H1 (cell line): ENCODE measurements around the gene HSD17B10.

ENCODE experiments used
- CEBPB ChIP-seq: IDR thresholded peaks from 2 replicates; pipeline ENCODE4 v1.6.1; 2012; ENCODE audit warnings: low read depth, low read length
- EP300 ChIP-seq, 2 experiments: IDR thresholded peaks; 1 replicate in 1 of 2; 2 replicates in 1 of 2; pipeline ENCODE4 v1.6.1; 2011 to 2012; ENCODE audit warnings: low read depth in 2 of 2, low read length in 2 of 2, mild to moderate bottlenecking in 2 of 2, borderline replicate concordance in 1 of 2, inconsistent platforms in 1 of 2, moderate library complexity in 1 of 2
- EZH2 ChIP-seq: fragments of 200-600 bp; sonication (generic); IDR thresholded peaks from 2 replicates; pipeline ENCODE4 v1.7.1; 2012; ENCODE audit warnings: low read depth, mild to moderate bottlenecking, moderate library complexity, low read length, inconsistent platforms; ENCODE audit not compliant: severe bottlenecking
- KDM4A ChIP-seq: IDR thresholded peaks from one replicate; pipeline ENCODE4 v1.7.1; 2012; ENCODE audit warnings: low read depth, mild to moderate bottlenecking, moderate library complexity, low read length, inconsistent platforms; ENCODE audit not compliant: severe bottlenecking
- POLR2A ChIP-seq, 2 experiments: IDR thresholded peaks; 1 replicate in 1 of 2; 2 replicates in 1 of 2; pipeline ENCODE4 v1.6.1; 2011; ENCODE audit warnings: low read depth in 2 of 2, low read length in 2 of 2, mild to moderate bottlenecking in 2 of 2; ENCODE audit errors: control extremely low read depth in 1 of 2
- POLR2AphosphoS5 ChIP-seq: IDR thresholded peaks from 2 replicates; pipeline ENCODE4 v1.6.1; 2011; ENCODE audit warnings: low read depth, low read length
- SP2 ChIP-seq: IDR thresholded peaks from 2 replicates; pipeline ENCODE4 v1.6.1; 2012; ENCODE audit warnings: mild to moderate bottlenecking, low read length, inconsistent platforms
- TAF1 ChIP-seq: IDR thresholded peaks from 2 replicates; pipeline ENCODE4 v1.6.1; 2011; ENCODE audit warnings: mild to moderate bottlenecking, low read depth, low read length
- ZNF274 ChIP-seq: IDR thresholded peaks from 2 replicates; pipeline ENCODE4 v1.7.0; 2012; ENCODE audit warnings: low read length, borderline replicate concordance; ENCODE audit errors: extremely low read depth
- TF ChIP-seq, protein P1 (sequence below): IDR thresholded peaks from 2 replicates; pipeline ENCODE4 v1.6.1; 2012; ENCODE audit warnings: low read length, inconsistent platforms
- TF ChIP-seq, protein P2 (sequence below), 3 experiments: IDR thresholded peaks; 1 replicate in 2 of 3; 2 replicates in 1 of 3; pipeline versions ENCODE4 v1.5.1 to v1.6.1; 2011; ENCODE audit warnings: low read length in 3 of 3, mild to moderate bottlenecking in 3 of 3, inconsistent platforms in 2 of 3, low read depth in 1 of 3, moderate library complexity in 1 of 3; ENCODE audit not compliant: insufficient read depth in 1 of 3; ENCODE audit errors: control extremely low read depth in 1 of 3
- TF ChIP-seq, protein P3 (sequence below): IDR thresholded peaks from 2 replicates; pipeline ENCODE4 v1.6.1; 2012; ENCODE audit warnings: inconsistent platforms
- TF ChIP-seq, protein P4 (sequence below): IDR thresholded peaks from 2 replicates; pipeline ENCODE4 v1.6.1; 2011; ENCODE audit warnings: low read length, improper control_type of control experiment

DNA sequence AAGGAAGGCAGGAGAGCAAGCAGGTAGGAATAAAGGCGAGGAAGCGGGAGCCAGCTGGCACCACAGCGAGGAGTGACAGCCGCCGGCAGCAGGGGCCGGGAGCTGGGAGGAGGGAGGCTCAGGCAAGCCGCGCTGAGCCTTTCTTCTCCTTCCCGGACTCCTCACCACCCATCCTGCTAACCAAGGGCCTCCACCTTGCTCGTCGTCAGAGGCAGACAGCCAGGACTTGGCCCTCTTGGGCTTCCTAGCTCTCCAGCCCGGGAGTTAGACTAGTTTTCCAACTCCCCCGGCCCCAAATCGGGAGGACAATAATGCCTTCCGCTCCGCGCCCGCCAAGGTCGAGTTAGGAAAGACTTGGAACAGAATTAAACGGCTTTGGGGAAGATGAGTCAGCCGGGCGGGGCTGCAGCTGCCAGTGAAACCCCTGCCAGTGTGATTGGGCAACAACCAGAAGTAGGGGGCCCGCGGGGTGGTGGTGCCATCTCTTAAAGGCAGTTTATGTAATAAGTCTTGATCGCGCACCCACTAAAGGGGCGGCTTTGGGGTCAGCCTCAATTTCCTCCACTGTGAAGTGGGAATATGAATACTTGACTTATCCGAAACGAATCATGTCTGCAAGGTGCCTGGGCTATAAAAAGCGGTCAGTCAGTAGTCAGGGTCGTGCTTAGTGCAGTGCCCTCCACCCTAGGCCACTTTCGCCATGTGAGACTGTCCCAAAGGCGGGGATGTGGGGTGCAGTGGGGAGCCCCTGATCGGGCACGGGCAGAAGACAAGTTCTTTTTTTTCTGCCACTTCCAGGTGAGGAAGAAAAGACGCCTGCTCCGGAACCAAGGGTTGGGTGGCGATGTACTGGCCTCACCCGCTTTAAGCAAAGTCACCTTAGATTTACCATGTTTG, 6.7 kb upstream of the HSD17B10 start:
- TF ChIP-seq, protein P1, sequence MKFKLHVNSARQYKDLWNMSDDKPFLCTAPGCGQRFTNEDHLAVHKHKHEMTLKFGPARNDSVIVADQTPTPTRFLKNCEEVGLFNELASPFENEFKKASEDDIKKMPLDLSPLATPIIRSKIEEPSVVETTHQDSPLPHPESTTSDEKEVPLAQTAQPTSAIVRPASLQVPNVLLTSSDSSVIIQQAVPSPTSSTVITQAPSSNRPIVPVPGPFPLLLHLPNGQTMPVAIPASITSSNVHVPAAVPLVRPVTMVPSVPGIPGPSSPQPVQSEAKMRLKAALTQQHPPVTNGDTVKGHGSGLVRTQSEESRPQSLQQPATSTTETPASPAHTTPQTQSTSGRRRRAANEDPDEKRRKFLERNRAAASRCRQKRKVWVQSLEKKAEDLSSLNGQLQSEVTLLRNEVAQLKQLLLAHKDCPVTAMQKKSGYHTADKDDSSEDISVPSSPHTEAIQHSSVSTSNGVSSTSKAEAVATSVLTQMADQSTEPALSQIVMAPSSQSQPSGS, result no peak
- TF ChIP-seq EP300 (IDR thresholded peaks at IDR 0.05; ENCODE audit: borderline replicate concordance in 1 of 2, low read depth in 2 of 2, low read length in 2 of 2) (no peak), EZH2 (no peak), SP2 (no peak), POLR2AphosphoS5 (no peak), TAF1 (no peak), KDM4A (peak; percentile 27), ZNF274 (no peak), CEBPB (no peak), POLR2A (IDR thresholded peaks at IDR 0.05; ENCODE audit: control extremely low read depth in 1 of 2, low read depth in 2 of 2, low read length in 2 of 2) (no peak)
- TF ChIP-seq, protein P2, sequence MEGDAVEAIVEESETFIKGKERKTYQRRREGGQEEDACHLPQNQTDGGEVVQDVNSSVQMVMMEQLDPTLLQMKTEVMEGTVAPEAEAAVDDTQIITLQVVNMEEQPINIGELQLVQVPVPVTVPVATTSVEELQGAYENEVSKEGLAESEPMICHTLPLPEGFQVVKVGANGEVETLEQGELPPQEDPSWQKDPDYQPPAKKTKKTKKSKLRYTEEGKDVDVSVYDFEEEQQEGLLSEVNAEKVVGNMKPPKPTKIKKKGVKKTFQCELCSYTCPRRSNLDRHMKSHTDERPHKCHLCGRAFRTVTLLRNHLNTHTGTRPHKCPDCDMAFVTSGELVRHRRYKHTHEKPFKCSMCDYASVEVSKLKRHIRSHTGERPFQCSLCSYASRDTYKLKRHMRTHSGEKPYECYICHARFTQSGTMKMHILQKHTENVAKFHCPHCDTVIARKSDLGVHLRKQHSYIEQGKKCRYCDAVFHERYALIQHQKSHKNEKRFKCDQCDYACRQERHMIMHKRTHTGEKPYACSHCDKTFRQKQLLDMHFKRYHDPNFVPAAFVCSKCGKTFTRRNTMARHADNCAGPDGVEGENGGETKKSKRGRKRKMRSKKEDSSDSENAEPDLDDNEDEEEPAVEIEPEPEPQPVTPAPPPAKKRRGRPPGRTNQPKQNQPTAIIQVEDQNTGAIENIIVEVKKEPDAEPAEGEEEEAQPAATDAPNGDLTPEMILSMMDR (IDR thresholded peaks at IDR 0.05; ENCODE audit: control extremely low read depth in 1 of 3, insufficient read depth in 1 of 3, low read depth in 1 of 3, low read length in 3 of 3), result no peak
- TF ChIP-seq, protein P3, sequence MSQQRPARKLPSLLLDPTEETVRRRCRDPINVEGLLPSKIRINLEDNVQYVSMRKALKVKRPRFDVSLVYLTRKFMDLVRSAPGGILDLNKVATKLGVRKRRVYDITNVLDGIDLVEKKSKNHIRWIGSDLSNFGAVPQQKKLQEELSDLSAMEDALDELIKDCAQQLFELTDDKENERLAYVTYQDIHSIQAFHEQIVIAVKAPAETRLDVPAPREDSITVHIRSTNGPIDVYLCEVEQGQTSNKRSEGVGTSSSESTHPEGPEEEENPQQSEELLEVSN, result no peak
- TF ChIP-seq, protein P4, sequence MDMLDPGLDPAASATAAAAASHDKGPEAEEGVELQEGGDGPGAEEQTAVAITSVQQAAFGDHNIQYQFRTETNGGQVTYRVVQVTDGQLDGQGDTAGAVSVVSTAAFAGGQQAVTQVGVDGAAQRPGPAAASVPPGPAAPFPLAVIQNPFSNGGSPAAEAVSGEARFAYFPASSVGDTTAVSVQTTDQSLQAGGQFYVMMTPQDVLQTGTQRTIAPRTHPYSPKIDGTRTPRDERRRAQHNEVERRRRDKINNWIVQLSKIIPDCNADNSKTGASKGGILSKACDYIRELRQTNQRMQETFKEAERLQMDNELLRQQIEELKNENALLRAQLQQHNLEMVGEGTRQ, result no peak
